ENCODE measurements around the gene CT55. TPM values are rescaled to one million over a fixed set of nuclear protein-coding genes. Genes with fewer than 3 reads are reported as not detected.
"Not testable (repeated sequence)": the region's sequence is repeated elsewhere in the genome, so short reads cannot be mapped to it uniquely, and the experiment has no call there.

CT55 gene
- total RNA-seq, 3 donors from 2014 or later (not counting 1 experiment from before 2014, with no cell fraction given), result not detected

GRCh38 chrX:135168486-135168885 is 2.7 kb downstream of the CT55 start:
- ATAC-seq (no peak), DNase-seq (no peak)
- Mint-ChIP-seq H3K27me3 (ENCODE audit: low read depth in 2 of 2) (peaks cover 3 to 27% of the 10 kb centered on the region in 2 donors), H3K27ac (no peak overlapping the region), H3K9me3 (no peaks in the 10 kb centered on the region), H3K4me3 (no peak overlapping the region), H3K4me1 (peaks cover 0 to 6% of the 10 kb centered on the region in 2 donors), H3K36me3 (no peaks in the 10 kb centered on the region)
- H3K4me1 ChIP-seq (ENCODE audit: control insufficient read depth, insufficient read depth, low read length), result no peaks in the 10 kb centered on the region
- 0% methylated on average over 1 of the region's 3 CpGs for WGBS (ENCODE audit: insufficient coverage)
- no peak for TF ChIP-seq CTCF (IDR thresholded peaks at IDR 0.05)
- no peak overlapping the region for H3K27ac ChIP-seq (ENCODE audit: low read length)
- intact Hi-C loops (cut with micrococcal nuclease), result no loop called here
- H3K9me3 ChIP-seq (ENCODE audit: control insufficient read depth, insufficient read depth, low read length), result no peaks in the 10 kb centered on the region
- no peak overlapping the region for H3K4me3 ChIP-seq (ENCODE audit: low read length)
- H3K36me3 ChIP-seq (ENCODE audit: control insufficient read depth, insufficient read depth, low read length), result no peaks in the 10 kb centered on the region
- no peaks in the 10 kb centered on the region for H3K27me3 ChIP-seq (ENCODE audit: control insufficient read depth, insufficient read depth, low read length)

- no CpG with 5 or more reads among the region's 3 CpGs for WGBS (ENCODE audit: insufficient coverage)
- H3K27ac ChIP-seq (ENCODE audit: low read length); H3K4me1 ChIP-seq (ENCODE audit: control insufficient read depth, insufficient read depth, low read length); H3K4me3 Mint-ChIP-seq; H3K9me3 ChIP-seq (ENCODE audit: control insufficient read depth, insufficient read depth, low read length); H3K4me3 ChIP-seq (ENCODE audit: low read length); H3K27me3 Mint-ChIP-seq (ENCODE audit: low read depth in 2 of 2); H3K36me3 Mint-ChIP-seq; H3K9me3 Mint-ChIP-seq; DNase-seq; H3K27ac Mint-ChIP-seq; intact Hi-C loops (cut with micrococcal nuclease); H3K27me3 ChIP-seq (ENCODE audit: control insufficient read depth, insufficient read depth, low read length); H3K4me1 Mint-ChIP-seq; H3K36me3 ChIP-seq (ENCODE audit: control insufficient read depth, insufficient read depth, low read length); ATAC-seq: not testable (repeated sequence)
These were observed 16.5 kb downstream of the CT55 start for GRCh38 chrX:135154688-135155087.

GRCh38 chrX:135126145-135126544 is 45.1 kb downstream of the CT55 start:
- H3K4me1 ChIP-seq (ENCODE audit: control insufficient read depth, insufficient read depth, low read length); H3K9me3 Mint-ChIP-seq; H3K36me3 ChIP-seq (ENCODE audit: control insufficient read depth, insufficient read depth, low read length); ATAC-seq; H3K27me3 ChIP-seq (ENCODE audit: control insufficient read depth, insufficient read depth, low read length); H3K4me1 Mint-ChIP-seq; H3K27me3 Mint-ChIP-seq (ENCODE audit: low read depth in 2 of 2); H3K4me3 Mint-ChIP-seq; DNase-seq; H3K4me3 ChIP-seq (ENCODE audit: low read length); H3K27ac ChIP-seq (ENCODE audit: low read length); H3K36me3 Mint-ChIP-seq; H3K9me3 ChIP-seq (ENCODE audit: control insufficient read depth, insufficient read depth, low read length); H3K27ac Mint-ChIP-seq; intact Hi-C loops (cut with micrococcal nuclease): not testable (repeated sequence)
- no CpG with 5 or more reads among the region's 6 CpGs for WGBS (ENCODE audit: insufficient coverage)

- H3K4me3 Mint-ChIP-seq; intact Hi-C loops (cut with micrococcal nuclease); H3K9me3 ChIP-seq (ENCODE audit: control insufficient read depth, insufficient read depth, low read length); H3K36me3 ChIP-seq (ENCODE audit: control insufficient read depth, insufficient read depth, low read length); H3K27me3 Mint-ChIP-seq (ENCODE audit: low read depth in 2 of 2); H3K4me1 ChIP-seq (ENCODE audit: control insufficient read depth, insufficient read depth, low read length); H3K9me3 Mint-ChIP-seq; ATAC-seq; H3K4me1 Mint-ChIP-seq; DNase-seq; H3K36me3 Mint-ChIP-seq; H3K27me3 ChIP-seq (ENCODE audit: control insufficient read depth, insufficient read depth, low read length); H3K4me3 ChIP-seq (ENCODE audit: low read length); H3K27ac Mint-ChIP-seq; H3K27ac ChIP-seq (ENCODE audit: low read length): not testable (repeated sequence)
- no CpG with 5 or more reads among the region's 1 CpG for WGBS (ENCODE audit: insufficient coverage)
These were observed 51.1 kb downstream of the CT55 start, which contains the start of gene ETDB for GRCh38 chrX:135120056-135120576. TSS of gene ETDB (minus strand) at chrX:135120526. CDS start at chrX:135119261, 1,265 bp downstream.

- H3K27me3 ChIP-seq (ENCODE audit: control insufficient read depth, insufficient read depth, low read length), result not testable (repeated sequence)
These were observed 55.1 kb downstream of the CT55 start for GRCh38 chrX:135116064-135116463.

More at GRCh38 chrX:135116064-135116463, 55.1 kb downstream of the CT55 start:
- ATAC-seq; H3K4me1 ChIP-seq (ENCODE audit: control insufficient read depth, insufficient read depth, low read length); H3K4me3 Mint-ChIP-seq; DNase-seq; H3K27ac Mint-ChIP-seq; H3K36me3 ChIP-seq (ENCODE audit: control insufficient read depth, insufficient read depth, low read length); H3K4me3 ChIP-seq (ENCODE audit: low read length); H3K36me3 Mint-ChIP-seq; H3K27ac ChIP-seq (ENCODE audit: low read length); H3K9me3 Mint-ChIP-seq; intact Hi-C loops (cut with micrococcal nuclease); H3K9me3 ChIP-seq (ENCODE audit: control insufficient read depth, insufficient read depth, low read length); H3K4me1 Mint-ChIP-seq: not testable (repeated sequence)
- no CpG with 5 or more reads among the region's 2 CpGs for WGBS (ENCODE audit: insufficient coverage)
- peaks cover 0 to 13% of the 10 kb centered on the region in 2 donors for H3K27me3 Mint-ChIP-seq (ENCODE audit: low read depth in 2 of 2)

Data from natural killer cell (primary cell).